ENCODE results near the gene UROS.

The UROS gene

GRCh38 chr10:125773687-125774543 is 49.1 kb downstream of the UROS start:
- no peak for FAIRE-seq

GRCh38 chr10:125772864-125773180 is 50.2 kb downstream of the UROS start:
- FAIRE-seq (no peak), DNase-seq (ENCODE audit: insufficient read length, low spot score) (no peak)

More at GRCh38 chr10:125773687-125774543, 49.1 kb downstream of the UROS start:
- TF ChIP-seq POLR2A (IDR thresholded peaks at IDR 0.05; ENCODE audit: low read depth, low read length), result no peak
- DNase-seq (ENCODE audit: insufficient read length, low spot score), result no peak

DNA sequence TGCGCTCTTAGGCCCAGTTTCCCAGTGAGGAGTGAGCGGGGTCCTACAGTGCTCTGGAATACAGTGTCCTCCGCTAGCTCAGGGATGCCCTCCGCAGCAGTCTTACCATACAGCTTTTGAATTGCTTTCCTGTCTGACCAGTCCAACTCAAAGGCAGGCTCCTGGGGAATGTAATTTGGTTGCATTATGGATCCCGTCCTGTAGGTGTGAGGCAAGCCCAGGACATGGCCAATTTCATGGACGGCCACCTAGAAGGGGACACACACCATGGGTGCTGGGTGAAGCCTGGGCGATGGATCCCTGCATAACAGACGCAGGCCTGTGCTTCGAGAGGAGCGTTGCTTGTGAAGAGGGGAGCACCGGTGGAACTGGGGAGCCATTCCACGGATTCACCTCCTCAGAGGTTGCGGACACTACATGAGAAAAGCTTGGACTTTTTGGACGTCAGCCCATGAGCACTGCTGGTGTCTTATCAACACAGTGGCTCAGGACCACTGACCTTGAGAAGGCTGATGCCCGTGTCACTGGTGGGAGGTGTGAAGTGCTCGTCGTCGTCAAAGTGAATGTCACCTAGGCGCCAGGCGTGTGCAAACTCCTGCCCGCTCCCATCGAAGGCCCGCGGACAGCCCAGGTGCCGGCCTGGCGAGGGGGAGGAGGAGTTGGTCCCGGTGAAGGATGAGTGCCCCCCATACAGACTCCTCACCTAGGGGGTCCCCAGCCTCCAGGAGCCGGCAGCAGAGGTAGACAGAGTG is 50.8 kb downstream of the UROS start:
- DNase-seq (ENCODE audit: insufficient read length, low spot score) (no peak), FAIRE-seq (no peak)
- no peak for TF ChIP-seq POLR2A (IDR thresholded peaks at IDR 0.05; ENCODE audit: low read depth, low read length)

More at GRCh38 chr10:125772864-125773180, 50.2 kb downstream of the UROS start:
- TF ChIP-seq POLR2A (IDR thresholded peaks at IDR 0.05; ENCODE audit: low read depth, low read length), result no peak

GRCh38 chr10:125770844-125771243 is 52.2 kb downstream of the UROS start:
- TF ChIP-seq POLR2A (IDR thresholded peaks at IDR 0.05; ENCODE audit: low read depth, low read length), result no peak
- FAIRE-seq (no peak), DNase-seq (ENCODE audit: insufficient read length, low spot score) (no peak)

DNA sequence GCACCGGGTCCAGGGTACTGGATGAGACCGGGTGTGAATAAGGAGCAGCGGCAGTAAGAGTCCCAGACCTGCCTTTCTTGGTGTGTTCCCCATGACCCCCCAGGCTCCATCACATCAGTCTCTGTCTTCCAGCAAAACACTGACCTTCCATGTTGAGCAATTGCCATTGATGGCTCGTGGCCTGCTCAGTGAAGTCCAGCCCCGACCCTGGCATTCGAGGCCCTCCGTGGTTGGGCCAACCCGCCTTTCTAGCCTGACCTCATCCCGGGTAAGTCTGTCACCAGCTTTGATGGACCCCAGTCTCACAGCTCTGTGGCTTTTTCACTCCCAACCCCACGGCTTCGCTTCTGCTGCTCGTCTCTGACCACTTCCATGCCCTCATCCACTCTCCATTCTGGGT is 53.9 kb downstream of the UROS start:
- TF ChIP-seq POLR2A (IDR thresholded peaks at IDR 0.05; ENCODE audit: low read depth, low read length), result no peak
- no peak for FAIRE-seq
- no peak for DNase-seq (ENCODE audit: insufficient read length, low spot score)

- FAIRE-seq (no peak), DNase-seq (ENCODE audit: insufficient read length, low spot score) (no peak)
- no peak for TF ChIP-seq POLR2A (IDR thresholded peaks at IDR 0.05; ENCODE audit: low read depth, low read length)
These were observed 54.7 kb downstream of the UROS start for GRCh38 chr10:125768219-125768855.

- no peak for FAIRE-seq
- no peak for TF ChIP-seq POLR2A (IDR thresholded peaks at IDR 0.05; ENCODE audit: low read depth, low read length)
- no peak for DNase-seq (ENCODE audit: insufficient read length, low spot score)
These were observed 56.5 kb downstream of the UROS start for GRCh38 chr10:125766511-125766910.

GRCh38 chr10:125765835-125766234 is 57.2 kb downstream of the UROS start:
- FAIRE-seq (no peak), DNase-seq (ENCODE audit: insufficient read length, low spot score) (no peak)
- TF ChIP-seq POLR2A (IDR thresholded peaks at IDR 0.05; ENCODE audit: low read depth, low read length), result no peak

GRCh38 chr10:125762692-125763648 is 60.1 kb downstream of the UROS start:
- no peak for TF ChIP-seq POLR2A (IDR thresholded peaks at IDR 0.05; ENCODE audit: low read depth, low read length)
- FAIRE-seq (no peak), DNase-seq (ENCODE audit: insufficient read length, low spot score) (no peak)

DNA sequence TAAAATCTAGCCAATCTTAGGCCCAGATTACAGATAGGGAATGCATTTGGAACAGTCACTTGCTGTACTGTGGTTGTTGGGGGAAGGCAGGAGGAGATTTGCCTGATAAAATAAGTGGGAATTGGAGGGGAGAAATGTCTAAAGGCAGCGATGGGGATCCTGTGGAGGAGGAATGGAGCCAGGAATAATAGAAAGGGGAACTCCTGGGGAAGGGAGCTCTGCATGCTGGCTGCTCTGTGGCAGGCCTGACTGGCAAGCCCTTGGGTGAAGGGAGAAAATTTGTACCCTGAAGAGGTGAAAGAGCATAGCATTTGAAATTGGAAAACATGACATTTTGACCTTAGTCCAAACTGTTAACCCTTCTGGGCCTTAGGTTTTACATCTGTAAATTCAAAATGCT is 61.1 kb downstream of the UROS start:
- DNase-seq (ENCODE audit: insufficient read length, low spot score), result no peak
- FAIRE-seq, result no peak
- TF ChIP-seq POLR2A (IDR thresholded peaks at IDR 0.05; ENCODE audit: low read depth, low read length), result no peak

DNA sequence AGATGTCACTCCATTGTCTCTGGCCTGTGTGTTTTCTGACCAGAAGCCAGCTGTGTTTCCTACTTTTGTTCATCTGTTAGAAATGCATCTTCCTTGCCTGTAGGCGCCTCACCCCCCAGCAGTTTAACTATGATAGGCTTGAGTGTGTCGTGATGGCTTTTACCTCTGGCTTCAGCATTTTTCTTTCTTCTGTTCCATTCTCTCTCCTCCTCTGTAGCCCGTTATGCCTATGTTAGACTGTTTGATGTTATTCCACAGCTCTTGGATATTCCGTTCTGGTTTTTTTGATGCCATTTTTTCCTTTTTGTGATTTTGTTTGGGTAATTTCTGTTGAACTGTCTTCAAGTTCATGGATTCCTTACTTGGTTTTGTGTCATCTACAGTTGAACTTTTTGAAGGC is 65.3 kb downstream of the UROS start:
- DNase-seq (ENCODE audit: insufficient read length, low spot score), result no peak
- no peak for TF ChIP-seq POLR2A (IDR thresholded peaks at IDR 0.05; ENCODE audit: low read depth, low read length)
- no peak for FAIRE-seq

DNA sequence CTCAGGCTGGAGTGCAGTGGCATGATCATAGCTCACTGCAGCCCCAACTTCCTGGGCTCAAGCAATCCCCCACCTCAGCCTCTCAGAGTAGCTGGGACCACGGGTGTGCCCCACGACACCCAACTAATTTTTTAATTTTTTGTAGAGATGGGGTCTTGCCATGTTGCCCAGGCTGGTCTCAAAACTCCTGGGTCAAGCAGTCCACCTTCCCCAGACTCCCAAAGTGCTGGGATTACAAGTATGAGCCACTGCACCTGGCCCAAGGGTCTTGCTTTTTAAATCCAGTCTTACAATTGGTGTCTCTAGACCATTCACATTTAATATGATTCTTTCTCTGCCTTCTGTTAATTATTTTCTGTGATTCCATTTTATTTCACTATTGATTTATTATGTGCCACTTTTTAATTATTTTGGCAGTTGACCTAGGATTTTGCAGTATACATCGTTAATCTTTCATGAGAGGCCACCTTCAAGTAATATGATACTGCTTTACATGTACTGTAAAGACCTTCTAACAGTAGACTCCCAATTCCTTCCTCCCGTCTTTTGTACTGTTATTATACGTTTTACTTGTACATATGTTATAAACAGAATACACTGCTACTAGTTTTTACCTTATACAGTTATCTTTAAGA is 66.1 kb downstream of the UROS start:
- no peak for TF ChIP-seq POLR2A (IDR thresholded peaks at IDR 0.05; ENCODE audit: low read depth, low read length)
- FAIRE-seq (no peak), DNase-seq (ENCODE audit: insufficient read length, low spot score) (no peak)

DNA sequence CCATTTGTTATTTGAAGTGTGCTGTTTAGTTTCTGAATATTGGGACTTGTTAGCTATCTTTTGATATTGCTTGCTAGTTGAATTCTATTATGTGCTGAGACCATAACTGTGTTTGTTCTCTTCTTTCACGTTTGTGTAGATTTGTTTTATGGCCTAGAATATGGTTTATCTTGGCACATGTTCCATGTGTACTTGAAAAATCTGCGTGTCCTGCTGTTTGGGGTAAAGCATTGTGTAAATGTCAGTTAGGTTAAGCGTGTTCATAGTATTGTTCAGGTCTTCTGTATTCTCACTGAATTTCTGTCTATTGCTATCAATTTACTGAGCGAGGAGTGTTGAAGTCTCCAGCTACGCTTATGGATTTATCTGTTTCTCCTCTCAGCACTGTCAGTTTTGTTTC is 66.9 kb downstream of the UROS start:
- FAIRE-seq (no peak), DNase-seq (ENCODE audit: insufficient read length, low spot score) (no peak)

More for the DNA sequence above, 66.9 kb downstream of the UROS start:
- TF ChIP-seq POLR2A (IDR thresholded peaks at IDR 0.05; ENCODE audit: low read depth, low read length), result no peak
